HG02970 (cell line): ENCODE results near the gene ANKS1A.
"Not testable (repeated sequence)": the region's sequence is repeated elsewhere in the genome, so short reads cannot be mapped to it uniquely, and the experiment has no call there.

Source experiments
- ATAC-seq: cut with Tn5 transposase; IDR thresholded peaks from one replicate; pipeline ENCODE4 v1.9.1; 2021; ENCODE audit warnings: mild to moderate bottlenecking, moderate library complexity, moderate number of reproducible peaks; ENCODE audit not compliant: unreplicated experiment, low FRiP score

Gene ANKS1A

DNA sequence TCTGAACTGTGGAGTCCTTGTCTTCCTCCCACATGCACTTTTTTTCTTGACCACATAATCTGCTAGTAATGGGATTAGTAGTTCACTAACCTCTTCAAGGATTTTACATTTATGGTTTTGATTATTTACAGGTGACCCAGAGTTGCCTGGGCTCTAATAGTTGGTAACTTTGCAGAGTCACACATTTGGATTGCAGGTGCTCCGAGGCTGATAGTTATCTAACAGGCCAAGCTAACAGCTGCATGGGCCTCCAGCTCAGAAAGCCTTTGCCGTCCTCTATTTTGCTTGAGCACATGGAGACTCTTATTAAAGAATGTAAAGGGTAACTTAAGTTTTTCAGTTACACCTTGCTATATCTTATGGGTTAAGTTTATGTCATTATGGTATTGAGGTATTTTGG is 95.4 kb downstream of the ANKS1A start:
- no peak for ATAC-seq

DNA sequence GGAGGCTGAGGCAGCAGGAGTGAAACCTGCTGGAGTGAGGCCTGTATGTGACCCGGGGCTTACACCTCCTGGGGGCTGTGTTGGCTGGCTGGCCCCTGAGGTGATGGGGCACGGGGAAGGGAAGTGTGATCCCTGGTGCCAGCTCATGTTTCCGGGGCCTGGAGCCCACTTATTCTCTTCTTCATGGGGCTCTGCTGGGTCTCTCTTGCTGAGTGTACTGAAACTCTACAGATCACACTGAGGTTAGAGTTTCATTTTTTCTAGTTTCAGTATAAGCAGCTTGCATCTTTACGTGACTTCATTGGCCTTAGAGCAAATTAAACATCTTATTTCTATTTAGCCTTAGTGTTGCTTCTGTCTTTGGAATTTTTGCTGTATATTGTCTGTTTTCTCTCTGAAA is 96.2 kb downstream of the ANKS1A start:
- ATAC-seq = no peak

GRCh38 chr6:34986845-34987246 is 97.8 kb downstream of the ANKS1A start:
- ATAC-seq = no peak

DNA sequence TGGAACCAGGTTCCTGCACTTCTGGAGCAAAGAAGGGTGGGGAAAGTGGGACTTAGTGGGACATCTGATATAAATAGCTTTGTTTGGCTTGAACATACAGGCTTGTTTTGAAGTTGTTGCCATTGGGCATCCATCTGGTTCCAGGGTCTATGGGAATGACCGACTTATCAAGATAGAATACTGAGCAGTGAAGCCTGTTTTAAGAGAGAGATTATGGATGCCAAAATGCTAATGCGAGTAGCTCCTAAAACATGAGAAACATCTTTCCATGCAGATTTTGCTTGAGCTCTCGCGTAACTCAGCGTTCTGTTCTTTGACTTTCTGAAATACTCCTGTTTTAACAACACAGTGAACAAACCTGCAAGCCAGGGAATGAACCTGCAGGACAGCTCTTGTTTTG is 98.5 kb downstream of the ANKS1A start:
- ATAC-seq = no peak

GRCh38 chr6:34990971-34991560 is 102.0 kb downstream of the ANKS1A start:
- no peak for ATAC-seq

- no peak for ATAC-seq
Measured at GRCh38 chr6:34992376-34992775, 103.3 kb downstream of the ANKS1A start.

GRCh38 chr6:34993213-34993612 is 104.2 kb downstream of the ANKS1A start:
- ATAC-seq = no peak

DNA sequence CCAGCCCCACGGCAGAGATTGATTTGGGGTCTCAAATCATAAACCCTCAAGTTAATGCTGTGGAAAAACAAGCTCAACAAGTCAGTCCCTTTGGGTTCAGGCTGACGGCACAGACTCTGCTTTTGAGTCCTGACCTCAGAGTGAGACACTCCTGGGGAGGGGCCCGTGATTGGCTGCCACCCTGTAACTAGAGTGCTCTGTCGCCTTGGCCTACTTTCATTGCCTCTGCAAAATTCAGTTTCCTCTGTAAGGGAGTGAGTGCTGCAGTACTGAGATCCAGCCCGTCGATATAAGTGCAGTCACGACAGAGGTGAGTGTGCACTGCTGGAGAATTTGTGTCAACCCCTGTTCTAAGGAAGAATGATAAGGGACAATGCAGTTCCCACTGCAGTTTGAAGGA is 105.6 kb downstream of the ANKS1A start:
- ATAC-seq = no peak

DNA sequence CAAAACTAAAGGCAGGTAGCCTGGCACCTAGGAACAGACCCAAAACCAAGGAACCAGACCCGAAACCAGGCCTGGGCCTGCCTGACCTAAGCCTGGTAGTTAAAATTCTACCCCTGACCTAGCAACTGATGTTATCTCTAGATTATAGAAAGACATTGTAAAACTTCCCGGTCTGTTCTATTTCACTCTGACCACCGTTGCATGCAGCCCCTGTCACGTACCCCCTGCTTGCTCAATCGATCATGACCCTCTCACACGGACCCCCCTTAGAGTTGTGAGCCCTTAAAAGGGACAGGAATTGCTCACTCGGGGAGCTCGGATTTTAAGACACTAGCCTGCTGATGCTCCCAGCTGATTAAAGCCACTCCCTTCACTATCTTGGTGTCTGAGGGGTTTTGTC is 109.4 kb downstream of the ANKS1A start:
- ATAC-seq = not testable (repeated sequence)

DNA sequence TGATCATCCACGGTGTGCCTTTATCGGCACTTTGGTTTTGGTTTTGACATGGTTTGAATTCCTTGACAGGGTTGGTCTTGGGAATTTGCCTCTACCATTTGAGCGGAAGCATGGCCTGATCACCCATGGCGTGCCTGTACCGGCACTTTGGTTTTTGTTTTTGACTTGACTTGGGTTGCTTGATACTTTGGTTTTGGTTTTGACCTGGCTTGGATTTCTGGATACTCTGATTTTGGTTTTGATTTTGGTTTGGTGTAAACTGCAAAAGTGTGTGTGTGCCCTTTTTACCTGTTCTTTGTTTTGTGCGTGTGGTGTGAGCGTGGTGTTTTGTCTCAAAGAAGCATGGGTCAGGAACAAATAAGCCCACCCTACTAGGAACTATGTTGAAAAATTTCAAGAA is 110.1 kb downstream of the ANKS1A start:
- not testable (repeated sequence) for ATAC-seq

GRCh38 chr6:34999962-35000361 is 110.9 kb downstream of the ANKS1A start:
- ATAC-seq = not testable (repeated sequence)

DNA sequence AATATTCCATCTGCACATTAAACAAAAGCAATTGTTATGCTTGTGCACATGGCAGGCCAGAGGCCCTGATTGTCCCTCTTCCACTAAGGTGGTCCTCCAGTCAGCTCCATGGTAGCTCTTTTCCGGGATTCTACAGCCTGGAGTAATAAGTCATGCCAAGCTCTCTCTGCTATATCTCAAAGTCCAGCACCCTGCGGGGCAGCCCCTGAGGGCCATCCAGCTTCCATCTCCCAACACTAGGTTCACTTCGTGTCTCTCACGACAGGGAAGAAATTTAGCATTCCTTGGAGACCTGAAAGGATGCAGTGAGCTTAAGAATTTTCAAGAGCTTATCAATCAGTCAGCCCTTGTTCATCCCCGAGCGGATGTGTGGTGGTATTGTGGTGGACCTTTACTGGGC is 112.3 kb downstream of the ANKS1A start:
- not testable (repeated sequence) for ATAC-seq

DNA sequence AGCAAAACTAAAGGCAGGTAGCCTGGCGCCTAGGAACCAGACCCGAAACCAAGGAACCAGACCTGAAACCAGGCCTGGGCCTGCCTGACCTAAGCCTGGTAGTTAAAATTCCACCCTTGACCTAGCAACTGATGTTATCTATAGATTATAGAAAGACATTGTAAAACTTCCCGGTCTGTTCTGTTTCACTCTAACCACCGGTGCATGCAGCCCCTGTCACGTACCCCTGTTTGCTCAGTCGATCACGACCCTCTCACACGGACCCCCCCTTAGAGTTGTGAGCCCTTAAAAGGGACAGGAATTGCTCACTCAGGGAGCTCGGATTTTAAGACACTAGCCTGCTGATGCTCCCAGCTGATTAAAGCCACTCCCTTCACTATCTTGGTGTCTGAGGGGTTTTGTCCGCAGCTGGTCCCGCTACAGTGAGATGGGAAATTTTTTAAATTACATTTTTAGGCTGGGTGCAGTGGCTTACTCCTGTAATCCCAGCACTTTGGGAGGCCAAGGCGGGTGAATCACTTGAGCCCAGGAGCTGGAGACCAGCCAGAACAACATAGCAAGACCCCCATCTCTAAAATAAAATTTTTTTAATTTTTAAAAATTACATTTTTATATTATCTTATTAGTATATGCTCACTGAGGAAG is 115.0 kb downstream of the ANKS1A start:
- not testable (repeated sequence) for ATAC-seq

GRCh38 chr6:35007016-35007415 is 118.0 kb downstream of the ANKS1A start:
- ATAC-seq = no peak

DNA sequence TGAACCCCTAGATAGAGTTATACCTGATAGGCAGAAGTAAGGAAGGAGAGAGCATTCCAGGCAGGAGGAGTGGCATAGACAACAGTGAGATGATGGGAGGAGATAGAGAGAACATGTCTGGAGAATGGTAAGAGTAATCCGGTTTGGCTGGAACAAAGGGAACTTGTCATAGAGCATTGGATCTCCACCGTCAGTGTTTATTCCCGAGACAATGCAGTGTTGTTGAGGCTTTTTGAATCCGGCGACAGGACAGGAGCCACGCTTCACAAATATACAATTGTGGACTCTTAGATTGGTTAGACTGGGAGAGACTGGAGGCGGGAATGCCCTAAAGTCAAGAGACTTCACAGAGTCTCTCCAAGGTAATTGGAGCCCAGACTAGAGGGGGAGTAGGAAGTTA is 119.8 kb downstream of the ANKS1A start:
- no peak for ATAC-seq

- ATAC-seq = no peak
Measured at GRCh38 chr6:35011096-35012041, 122.3 kb downstream of the ANKS1A start.

DNA sequence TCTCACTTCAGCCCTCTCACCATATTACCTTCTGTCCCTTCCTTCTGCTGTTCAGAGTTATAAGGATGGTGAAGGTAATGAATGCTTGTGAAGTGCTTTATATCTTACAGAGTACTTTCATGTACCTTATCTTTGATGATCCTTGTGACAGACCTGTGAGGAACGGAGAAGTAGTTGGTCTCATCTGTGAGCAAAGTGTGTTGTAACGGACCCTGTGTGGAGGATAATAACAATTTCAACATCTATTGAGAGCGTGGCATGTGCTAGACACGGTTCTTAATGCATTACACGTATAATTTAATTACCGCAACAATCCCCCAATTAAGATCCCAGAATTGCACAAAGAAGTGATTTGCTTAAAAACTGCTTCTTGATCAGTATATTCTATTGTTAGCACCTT is 124.6 kb downstream of the ANKS1A start:
- no peak for ATAC-seq

GRCh38 chr6:35014341-35014740 is 125.3 kb downstream of the ANKS1A start:
- no peak for ATAC-seq

DNA sequence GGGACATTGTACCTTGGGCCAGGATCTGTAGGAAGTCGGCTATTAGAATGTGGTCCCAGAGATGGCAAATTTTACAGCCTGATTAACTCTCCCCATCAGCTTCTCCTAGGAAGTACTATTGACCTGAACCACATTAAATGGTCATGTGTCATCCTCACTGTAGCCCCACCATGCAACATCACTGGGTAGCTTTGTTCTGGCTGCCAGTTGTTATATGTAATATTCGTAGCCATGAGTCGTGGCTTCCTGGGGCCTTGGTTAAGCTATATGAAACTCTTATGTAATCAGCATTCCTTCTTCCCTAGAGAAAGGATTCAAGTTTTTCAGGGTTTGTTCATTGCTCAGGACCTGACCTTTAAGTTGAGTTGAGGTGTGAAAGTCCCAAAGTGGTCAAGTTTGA is 125.7 kb downstream of the ANKS1A start:
- ATAC-seq = no peak

DNA sequence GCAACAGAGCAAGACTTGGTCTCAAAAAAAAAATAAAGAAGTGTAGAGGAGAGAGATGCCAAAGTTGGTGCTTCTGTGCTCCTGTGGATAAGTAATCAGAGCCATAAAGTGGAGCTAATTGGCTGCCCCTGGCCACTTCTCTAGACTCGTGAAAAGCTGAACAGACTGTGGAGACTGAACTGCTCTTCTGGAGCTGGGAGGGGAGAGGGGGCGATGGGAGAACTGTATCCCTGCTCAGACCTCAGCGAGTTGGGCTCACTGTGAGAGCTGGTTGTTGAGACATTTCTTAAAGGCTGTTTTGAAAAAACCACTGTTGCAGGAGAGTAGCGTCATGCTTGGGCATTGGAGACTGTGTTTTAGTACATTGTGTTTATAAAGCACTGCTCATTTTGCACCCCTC is 126.4 kb downstream of the ANKS1A start:
- no peak for ATAC-seq

DNA sequence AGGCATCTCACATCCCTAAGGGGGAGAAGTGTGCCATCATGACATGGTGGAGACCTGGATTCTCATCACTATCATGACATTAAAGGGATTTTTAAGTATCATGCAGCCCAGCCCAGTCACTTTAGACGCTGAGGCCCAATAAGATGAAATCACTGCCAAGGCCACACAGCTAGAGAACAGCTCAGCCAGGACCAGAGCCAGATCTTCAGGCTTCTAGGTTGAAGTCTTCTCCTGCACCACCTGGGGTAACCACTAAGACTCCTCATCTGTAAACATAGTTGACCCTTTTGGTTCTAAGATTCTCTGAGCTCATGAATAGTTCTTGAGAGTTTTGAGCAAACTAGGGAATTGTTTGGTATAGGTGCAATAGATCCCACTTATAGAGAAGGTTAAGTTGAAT is 126.9 kb downstream of the ANKS1A start:
- no peak for ATAC-seq
